Activated CD8-positive, alpha-beta T cell treated with anti-CD3 and anti-CD28 coated beads for 36 hours (primary cell): ENCODE measurements around the gene ZNF576. TPM values are rescaled to one million over a fixed set of nuclear protein-coding genes. Genes with fewer than 3 reads are reported as not detected.
A peak's percentile ranks its signal among the peaks of the same experiment; 100 is the strongest.

ENCODE experiments used
- ATAC-seq: fragments of 200-7000 bp; cut with Tn5 transposase; one replicate; pipeline ENCODE4 v1.10.0; 2021; ENCODE audit warnings: mild to moderate bottlenecking, moderate library complexity
- CTCF ChIA-PET: fragments of 350-600 bp; sonication (Branson Sonifier 250); formaldehyde crosslinking; loops from one replicate; lab custom pipeline; 2021; ENCODE audit warnings: antibody characterized with exemption; lab: Charles Lee
- POLR2A ChIA-PET: fragments of 350-600 bp; sonication (Branson Sonifier 250); formaldehyde crosslinking; loops from one replicate; lab custom pipeline; 2021; ENCODE audit warnings: antibody characterized with exemption; lab: Charles Lee
- DNase-seq: peaks from one replicate; pipeline ENCODE4 v3.0.0-alpha.2; 2020
- H3K27ac Mint-ChIP-seq: one replicate; pipeline ENCODE4 v1.8.0; 2021; ENCODE audit warnings: mild to moderate bottlenecking, mixed read lengths
- H3K27me3 Mint-ChIP-seq: one replicate; pipeline ENCODE4 v1.8.0; 2021; ENCODE audit warnings: mixed read lengths
- H3K36me3 Mint-ChIP-seq: one replicate; pipeline ENCODE4 v1.8.0; 2021; ENCODE audit warnings: low read depth, mixed read lengths
- H3K4me1 Mint-ChIP-seq: one replicate; pipeline ENCODE4 v1.8.0; 2021; ENCODE audit warnings: low read depth, mixed read lengths
- H3K4me3 Mint-ChIP-seq: one replicate; pipeline ENCODE4 v1.8.0; 2021; ENCODE audit warnings: mild to moderate bottlenecking, moderate library complexity, mixed read lengths
- H3K9me3 Mint-ChIP-seq: one replicate; pipeline ENCODE4 v1.8.0; 2021; ENCODE audit warnings: mixed read lengths
- intact Hi-C: fragments of 100-400 bp; cut with micrococcal nuclease; formaldehyde crosslinking; loops from one replicate; pipeline ENCODE4 v1.10.0; 2022
- total RNA-seq, 2 experiments: library from RNA; stranded (reverse); gene quantifications; one replicate each; pipeline ENCODE4 v1.2.3, GENCODE V29; 2021
- TF ChIP-seq, protein P1 (sequence below): fragments of 200-600 bp; IDR thresholded peaks from one replicate; pipeline ENCODE4 v1.8.0; 2022; ENCODE audit warnings: antibody characterized with exemption, mild to moderate bottlenecking

ZNF576 gene
- total RNA-seq, 2 experiments from 2014 or later, result 8.8 to 12.2 TPM

DNA sequence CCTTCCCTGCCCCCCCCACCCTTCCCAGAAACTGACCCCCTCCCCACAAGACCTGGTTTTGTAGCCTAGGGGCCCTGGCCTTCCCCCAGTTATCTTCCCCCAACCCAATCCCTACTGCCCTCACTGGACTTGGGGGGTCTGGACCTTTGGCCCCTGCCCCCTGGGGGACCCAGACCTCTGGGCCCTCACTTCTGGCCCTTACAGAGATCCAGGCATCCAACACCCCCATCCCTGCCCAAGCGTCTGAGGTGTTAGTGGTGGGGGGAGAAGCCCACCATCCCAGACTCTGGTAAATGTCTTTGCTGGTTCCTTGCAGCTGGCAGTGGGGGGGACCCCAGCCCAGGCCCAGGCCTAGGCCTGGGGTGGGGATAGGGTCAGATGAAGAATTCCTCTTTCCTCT is 26.6 kb downstream of the ZNF576 start:
- no peak for ATAC-seq
- Mint-ChIP-seq H3K36me3 (peaks cover 3% of the 10 kb centered on the region), H3K4me1 (peaks cover 25% of the 10 kb centered on the region), H3K27ac (no peak overlapping the region), H3K9me3 (no peaks in the 10 kb centered on the region), H3K4me3 (no peak overlapping the region), H3K27me3 (peaks cover 7% of the 10 kb centered on the region)
- DNase-seq, result no peak
- ChIA-PET POLR2A (interaction anchor here (1.2 kb wide), 1 partner anchor 23 kb away, joined by 3 read pairs; no protein-coding TSS in a partner anchor), CTCF (interaction anchor here (1.4 kb wide), 1 partner anchor 28 kb away, joined by 5 read pairs; no protein-coding TSS in a partner anchor)
- TF ChIP-seq, protein P1, sequence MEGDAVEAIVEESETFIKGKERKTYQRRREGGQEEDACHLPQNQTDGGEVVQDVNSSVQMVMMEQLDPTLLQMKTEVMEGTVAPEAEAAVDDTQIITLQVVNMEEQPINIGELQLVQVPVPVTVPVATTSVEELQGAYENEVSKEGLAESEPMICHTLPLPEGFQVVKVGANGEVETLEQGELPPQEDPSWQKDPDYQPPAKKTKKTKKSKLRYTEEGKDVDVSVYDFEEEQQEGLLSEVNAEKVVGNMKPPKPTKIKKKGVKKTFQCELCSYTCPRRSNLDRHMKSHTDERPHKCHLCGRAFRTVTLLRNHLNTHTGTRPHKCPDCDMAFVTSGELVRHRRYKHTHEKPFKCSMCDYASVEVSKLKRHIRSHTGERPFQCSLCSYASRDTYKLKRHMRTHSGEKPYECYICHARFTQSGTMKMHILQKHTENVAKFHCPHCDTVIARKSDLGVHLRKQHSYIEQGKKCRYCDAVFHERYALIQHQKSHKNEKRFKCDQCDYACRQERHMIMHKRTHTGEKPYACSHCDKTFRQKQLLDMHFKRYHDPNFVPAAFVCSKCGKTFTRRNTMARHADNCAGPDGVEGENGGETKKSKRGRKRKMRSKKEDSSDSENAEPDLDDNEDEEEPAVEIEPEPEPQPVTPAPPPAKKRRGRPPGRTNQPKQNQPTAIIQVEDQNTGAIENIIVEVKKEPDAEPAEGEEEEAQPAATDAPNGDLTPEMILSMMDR, result no peak
- intact Hi-C loops, result no loop called here

DNA sequence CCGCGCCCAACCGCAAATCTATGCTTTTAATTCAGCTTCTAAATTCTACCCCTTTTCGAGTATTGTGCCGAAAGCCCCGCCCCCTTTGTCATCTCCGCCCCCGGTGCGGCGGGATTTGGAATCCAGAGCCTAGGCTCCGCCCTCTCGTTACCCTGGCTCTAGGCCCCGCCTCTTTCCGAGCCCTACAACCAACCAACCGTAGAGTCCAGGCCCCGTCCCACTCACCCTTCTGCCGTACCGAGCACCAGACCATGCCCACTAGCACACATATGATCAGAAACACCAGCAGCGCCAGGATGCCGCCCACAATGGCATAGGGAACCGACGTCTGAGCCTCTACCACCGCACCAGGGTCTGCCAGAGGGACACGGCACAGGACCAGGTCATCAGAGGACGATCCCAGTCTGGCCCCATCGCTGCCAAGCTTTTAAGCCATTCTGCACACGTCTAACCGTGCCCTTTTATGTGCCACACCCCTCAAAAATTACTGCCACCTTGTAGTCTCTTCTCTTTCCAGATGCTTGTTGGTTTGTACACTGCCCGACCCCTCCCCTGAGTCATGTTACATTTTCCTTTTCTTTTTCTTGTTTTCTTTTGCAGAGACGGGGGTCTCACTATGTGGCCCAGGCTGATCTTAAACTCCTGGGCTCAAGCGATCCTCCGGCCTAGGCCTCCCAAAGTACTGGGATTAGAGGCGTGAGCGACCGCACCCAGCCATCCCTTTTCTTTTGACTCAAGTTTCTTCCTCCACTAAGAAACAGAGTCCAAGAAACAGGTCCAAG is 27.7 kb downstream of the ZNF576 start:
- peaks cover 3% of the 10 kb centered on the region for H3K36me3 Mint-ChIP-seq
- CTCF ChIA-PET, result interaction anchor here (1.4 kb wide), 2 partner anchors 29 to 69 kb away, joined by 4 to 5 read pairs; no protein-coding TSS in a partner anchor
- intact Hi-C loops, result no loop called here
- POLR2A ChIA-PET, result interaction anchor here (1.2 kb wide), 1 partner anchor 24 kb away, joined by 3 read pairs; no protein-coding TSS in a partner anchor
- no peaks in the 10 kb centered on the region for H3K9me3 Mint-ChIP-seq
- no peak overlapping the region for H3K4me3 Mint-ChIP-seq
- ATAC-seq (no peak), DNase-seq (peak; percentile 33)
- peaks cover 22% of the 10 kb centered on the region for H3K4me1 Mint-ChIP-seq
- H3K27ac Mint-ChIP-seq, result no peak overlapping the region
- peaks cover 7% of the 10 kb centered on the region for H3K27me3 Mint-ChIP-seq
- TF ChIP-seq, protein P1, result no peak

DNA sequence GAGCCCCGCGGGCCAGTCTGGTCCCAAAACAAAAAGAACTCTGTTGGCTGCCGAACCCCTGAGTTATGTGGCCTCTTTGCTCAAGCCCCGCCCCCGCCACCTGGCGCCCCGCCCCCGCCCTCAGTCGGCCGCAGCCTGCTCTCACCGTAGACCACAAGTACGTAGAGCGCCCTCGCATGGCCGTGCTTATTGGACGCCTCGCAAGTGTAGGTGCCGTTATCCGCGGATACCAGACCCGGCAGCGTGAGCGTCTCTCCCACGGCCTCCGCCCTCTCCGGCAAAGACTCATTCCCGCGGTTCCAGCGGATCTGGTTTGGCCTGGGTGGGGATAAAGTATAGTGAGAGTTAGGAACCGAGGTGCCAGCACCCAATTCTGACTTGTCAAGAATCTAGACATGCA is 28.5 kb downstream of the ZNF576 start:
- H3K36me3 Mint-ChIP-seq, result peaks cover 3% of the 10 kb centered on the region
- TF ChIP-seq, protein P1, result peak; percentile 47
- ChIA-PET POLR2A (no interaction called here), CTCF (interaction anchor here (1.0 to 1.6 kb wide), 4 partner anchors 30 to 178 kb away, joined by 3 to 4 read pairs (median 4); no protein-coding TSS in a partner anchor)
- no peak overlapping the region for H3K27ac Mint-ChIP-seq
- H3K4me3 Mint-ChIP-seq, result no peak overlapping the region
- peaks cover 21% of the 10 kb centered on the region for H3K4me1 Mint-ChIP-seq
- ATAC-seq, result peak; percentile 92
- peaks cover 7% of the 10 kb centered on the region for H3K27me3 Mint-ChIP-seq
- intact Hi-C loops, result no loop called here
- H3K9me3 Mint-ChIP-seq, result no peaks in the 10 kb centered on the region
- DNase-seq, result peak; percentile 97

DNA sequence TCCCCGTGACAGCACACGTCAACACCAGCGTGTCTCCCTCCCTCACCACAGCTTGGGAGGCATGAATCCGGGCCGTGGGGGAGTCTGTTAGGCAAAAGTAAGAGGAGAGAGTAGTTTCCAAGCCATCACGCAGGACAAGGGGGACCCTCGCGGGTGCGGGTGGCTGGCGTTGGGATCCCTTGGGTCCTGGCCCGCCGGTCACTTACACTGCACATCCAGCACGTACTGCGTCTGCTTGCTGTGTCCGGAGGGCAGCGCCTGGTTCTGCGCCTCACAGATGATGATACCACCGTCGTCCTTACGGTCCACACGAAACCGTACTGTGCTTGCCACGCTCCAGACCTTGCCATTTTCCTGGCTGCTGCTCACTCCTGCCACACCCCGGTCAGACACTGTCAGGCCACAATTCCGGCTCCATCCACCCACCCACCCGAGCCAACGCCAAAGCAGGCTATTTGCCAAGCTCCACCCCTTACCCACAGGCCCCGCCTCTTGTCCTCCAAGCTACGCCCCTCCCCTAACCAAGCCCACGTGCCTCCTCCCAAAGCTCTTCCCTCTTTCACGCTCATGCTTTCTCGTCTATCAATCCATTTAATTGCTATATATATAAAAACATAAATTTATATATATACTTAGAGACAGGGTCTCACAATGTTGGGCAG is 29.7 kb downstream of the ZNF576 start:
- CTCF ChIA-PET, result interaction anchor here (1.0 to 1.6 kb wide), 4 partner anchors 31 to 179 kb away, joined by 3 to 4 read pairs (median 4); no protein-coding TSS in a partner anchor
- POLR2A ChIA-PET, result interaction anchor here (0.5 to 0.9 kb wide), 2 partner anchors 93 to 148 kb away, joined by 3 read pairs; partner anchors contain the start of gene ZNF575
- H3K27ac Mint-ChIP-seq, result no peak overlapping the region
- no peak overlapping the region for H3K4me3 Mint-ChIP-seq
- TF ChIP-seq, protein P1, result no peak
- H3K9me3 Mint-ChIP-seq, result no peaks in the 10 kb centered on the region
- H3K27me3 Mint-ChIP-seq, result peaks cover 7% of the 10 kb centered on the region
- intact Hi-C loops, result no loop called here
- DNase-seq (peak; percentile 36), ATAC-seq (peak; percentile 32)
- H3K4me1 Mint-ChIP-seq, result peaks cover 14% of the 10 kb centered on the region
- H3K36me3 Mint-ChIP-seq, result no peaks in the 10 kb centered on the region
